NCI-H69 (cell line): ENCODE measurements around the gene SOX30.

Experiments
- DNase-seq: peaks from one replicate; lab custom pipeline; 2025; lab: John Stamatoyannopoulos, UW

Gene SOX30

DNA sequence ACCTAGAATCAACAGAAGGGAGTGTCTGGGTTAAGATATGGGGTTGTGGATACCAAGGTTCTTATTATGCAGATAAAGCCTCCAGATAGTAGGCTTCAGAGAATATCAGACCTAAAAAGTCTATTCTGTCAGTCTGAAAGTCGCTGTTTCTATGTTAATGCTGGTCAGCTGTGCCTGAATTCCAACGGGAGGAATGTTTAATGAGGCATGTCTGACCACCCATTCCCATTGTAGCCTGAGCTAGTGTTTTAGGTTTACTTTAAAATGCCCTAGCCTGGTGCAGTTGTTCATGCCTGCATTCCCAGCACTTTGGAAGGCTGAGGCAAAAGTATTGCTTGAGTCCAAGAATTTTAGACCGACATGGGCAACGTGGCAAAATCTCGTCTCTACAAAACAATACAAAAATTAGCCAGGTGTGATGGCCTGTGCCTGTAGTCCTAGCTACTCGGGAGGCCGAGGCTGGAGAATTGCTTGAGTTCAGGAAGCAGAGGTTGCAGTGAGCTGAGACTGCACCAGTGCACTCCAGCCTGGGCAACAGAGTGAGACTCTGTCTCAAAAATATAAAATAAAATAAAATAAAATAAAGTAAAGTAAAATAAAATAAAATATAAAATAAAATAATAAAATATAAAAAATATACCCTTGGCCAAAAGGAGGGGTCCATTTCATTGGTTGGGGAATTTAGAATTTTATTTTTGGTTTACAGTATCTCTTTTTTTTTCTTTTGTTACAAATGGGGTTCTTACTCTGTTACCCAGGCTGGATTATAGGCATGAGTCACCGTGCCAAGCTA lies 7.8 kb upstream of the SOX30 start:
- no peak for DNase-seq

DNA sequence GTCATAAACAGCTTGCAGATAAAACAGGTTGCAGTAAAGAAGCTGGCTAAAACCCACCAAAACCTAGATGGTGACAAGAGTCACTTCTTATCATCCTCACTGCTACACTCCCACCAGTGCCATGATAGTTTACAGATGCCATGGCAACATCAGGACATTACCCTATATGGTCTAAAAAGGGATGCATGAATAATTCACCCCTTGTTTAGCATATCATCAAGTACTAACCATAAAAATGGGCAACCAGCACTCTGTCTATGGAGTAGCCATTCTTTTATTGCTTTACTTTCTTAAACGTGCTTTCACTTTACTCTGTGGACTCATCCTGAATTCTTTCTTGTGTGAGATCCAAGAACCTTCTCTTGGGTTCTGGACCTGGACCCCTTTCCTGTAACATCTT lies 6.7 kb upstream of the SOX30 start:
- no peak for DNase-seq

DNA sequence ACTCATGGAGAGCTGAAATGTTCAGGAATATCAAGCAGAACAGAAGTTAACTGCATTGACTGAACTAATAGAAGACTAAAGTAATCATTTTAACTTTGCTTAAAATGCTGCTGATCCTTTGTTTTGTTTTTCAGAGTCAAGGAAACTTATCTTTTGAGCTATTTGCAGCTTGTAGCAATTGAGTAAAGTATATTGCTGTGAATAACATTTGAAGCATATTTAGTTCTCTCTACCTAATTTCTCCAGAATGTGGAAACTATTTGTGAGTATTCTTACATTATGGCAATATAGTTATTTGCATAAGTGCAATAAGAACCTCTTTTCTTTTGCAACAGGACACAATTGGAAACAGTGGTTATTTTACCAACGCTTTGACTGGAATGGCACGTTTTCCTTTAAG lies 5.3 kb upstream of the SOX30 start:
- peak; percentile 5 for DNase-seq

DNA sequence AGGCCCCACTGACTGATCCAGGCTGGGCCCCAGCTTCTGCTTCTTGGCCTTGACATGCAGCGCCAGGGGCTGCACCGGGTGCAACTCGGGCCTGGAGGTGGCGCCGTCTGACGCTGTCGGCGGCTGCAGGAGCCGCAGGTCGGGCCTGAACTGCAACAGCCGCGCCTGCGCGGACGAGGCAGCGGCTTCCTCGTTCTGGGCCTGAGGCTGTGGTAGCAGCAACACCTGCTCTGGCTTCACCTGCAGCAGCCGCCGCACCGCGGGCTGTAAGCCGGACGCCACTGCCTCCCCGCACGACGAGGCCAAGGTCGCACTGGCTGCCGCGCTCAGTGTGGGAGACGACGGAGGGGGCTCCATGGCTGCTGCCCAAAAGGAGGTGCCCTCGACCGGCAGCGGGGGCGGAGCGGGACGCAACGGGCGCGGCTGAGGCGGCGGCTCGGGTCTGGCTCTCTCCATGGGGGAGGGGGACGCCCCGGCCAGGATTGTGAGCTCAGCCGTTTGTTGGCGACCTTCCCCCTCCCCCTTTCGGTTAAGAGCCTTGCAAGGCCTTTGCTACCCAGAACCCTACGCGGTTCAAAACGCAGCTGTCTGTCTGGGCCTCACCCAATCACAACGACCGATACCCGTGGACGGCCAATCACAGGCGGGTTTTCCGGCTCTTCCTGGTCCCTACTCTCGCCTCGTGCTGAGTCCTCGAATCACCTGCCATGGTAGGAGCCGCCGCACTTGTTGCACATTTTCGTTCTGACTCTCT lies 438 bp downstream of the SOX30 start:
- peak; percentile 74 for DNase-seq

DNA sequence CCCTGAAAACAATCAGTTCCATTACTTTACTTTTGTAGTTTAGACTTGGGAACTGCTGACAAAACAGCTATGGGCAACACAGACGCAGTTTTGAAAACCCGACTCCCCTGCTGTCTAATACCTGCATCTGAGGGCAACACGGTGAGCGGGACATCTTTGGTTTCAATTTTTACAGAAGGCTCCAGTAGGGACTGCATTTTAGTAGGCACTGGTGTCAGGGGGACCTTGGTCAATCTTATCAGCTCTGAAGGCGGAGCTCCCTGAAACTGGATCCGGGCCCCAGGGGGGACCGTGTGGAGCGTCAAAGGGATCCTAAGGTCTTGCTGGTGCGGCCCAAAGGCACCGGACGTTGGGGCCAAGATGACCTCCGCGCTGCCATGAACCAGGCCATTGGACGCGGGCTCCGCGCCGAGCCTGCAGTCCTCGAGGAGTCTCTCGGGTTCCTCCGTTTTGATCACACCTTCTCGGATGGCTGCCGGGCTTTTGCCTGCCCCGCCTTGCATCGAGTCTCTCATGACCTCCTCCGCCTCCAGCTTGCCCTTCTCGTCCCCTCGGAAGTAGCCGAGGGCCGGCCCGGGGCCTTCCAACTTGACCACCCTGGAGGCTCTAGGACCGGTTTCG lies 1.1 kb downstream of the SOX30 start:
- DNase-seq, result no peak

DNA sequence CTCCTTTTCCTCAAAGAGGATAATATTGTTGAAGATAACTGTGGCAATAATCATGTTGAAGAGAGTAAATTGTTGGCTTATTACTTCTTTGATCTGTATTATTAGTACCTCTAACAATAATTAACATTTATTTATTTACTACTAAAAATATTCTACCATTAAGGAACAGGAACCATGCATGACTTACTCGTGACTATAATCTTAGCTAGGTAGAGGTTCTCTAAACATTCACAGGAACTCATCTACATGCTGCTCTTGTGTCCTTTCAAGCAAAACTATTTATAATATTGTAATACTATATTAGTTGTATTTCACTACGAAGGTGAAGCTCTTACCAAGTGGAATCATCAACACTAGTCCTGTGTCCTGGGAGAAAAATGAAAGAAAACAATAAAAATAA lies 3.1 kb downstream of the SOX30 start:
- no peak for DNase-seq

DNA sequence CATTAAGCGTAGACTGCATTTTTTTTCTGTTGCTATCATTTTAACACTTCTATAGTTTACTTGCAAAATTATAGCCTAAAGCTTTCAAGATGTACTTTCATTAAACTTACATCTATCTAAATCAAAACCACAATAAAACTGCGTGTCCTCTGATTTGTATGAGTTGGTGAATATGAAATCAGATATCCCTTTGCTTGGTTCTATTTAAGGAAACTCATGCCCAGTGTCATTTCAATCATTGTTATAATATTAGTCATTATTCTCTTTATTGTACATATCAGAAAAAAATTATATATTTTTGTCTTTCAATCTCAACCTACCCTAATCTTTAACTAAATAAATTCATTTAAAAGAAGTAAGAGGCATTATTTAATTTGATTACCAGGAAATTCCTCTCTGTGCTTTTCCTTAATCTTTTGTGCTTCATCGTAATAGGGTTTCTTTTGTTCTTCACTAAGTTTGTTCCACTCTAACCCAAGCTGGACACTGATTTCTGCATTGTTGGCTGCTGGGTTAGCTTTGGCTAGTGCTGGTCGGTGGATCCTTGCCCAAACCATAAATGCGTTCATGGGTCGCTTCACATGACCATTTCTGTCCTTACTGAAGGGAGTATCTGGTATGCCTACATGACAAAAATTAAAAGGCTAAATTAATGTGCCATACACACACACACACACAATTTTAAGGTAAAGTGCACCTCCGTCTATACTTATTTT lies 3.8 kb downstream of the SOX30 start:
- DNase-seq, result no peak

DNA sequence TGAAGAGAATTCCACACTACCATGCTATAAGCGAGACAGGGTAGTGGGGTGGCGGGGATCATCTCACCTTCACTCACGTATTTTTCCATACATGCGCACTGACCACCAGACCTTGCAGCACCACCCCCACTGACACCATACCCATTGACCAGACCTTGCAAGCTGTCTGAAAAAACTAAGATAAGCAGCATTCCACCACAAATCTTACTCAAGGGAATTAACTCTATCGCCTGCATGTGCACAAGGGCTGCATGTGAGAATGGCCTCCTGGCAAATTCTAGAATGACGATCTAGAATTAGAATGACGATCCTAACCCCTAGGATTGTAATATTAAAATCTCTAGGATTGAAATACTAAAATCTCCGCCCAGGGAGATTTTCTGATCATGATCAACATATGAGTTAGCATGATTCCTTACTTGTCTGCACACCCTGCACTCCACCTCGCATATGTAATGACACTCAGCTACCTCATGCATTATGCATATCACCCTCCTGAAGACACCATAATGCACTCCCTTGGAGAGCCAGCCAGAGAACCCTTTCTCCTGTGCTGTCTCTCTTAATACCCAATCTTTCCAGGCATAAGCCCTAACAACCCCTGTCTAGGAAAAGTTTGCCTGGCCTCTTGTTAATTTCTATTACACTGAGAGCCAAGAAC lies 11.7 kb downstream of the SOX30 start:
- no peak for DNase-seq

DNA sequence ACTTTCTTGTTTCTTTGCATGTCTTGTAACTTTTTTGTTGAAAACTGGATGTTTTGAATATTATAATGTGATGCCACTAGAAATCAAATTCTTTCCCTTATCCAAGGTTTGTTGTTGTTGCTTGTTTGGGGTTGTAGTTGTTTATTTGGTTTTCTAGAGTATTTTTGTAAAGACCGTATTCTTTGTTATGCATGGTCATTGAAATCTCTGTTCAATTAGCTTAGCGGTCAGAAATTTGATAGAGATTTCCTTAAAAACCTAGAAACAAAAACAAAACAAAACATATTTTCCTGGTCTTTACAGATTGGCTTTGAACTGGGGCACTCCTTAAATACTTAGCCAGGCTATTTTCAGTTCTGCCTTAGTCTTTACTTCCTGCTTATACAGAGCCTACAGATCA lies 21.9 kb downstream of the SOX30 start:
- DNase-seq, result no peak

DNA sequence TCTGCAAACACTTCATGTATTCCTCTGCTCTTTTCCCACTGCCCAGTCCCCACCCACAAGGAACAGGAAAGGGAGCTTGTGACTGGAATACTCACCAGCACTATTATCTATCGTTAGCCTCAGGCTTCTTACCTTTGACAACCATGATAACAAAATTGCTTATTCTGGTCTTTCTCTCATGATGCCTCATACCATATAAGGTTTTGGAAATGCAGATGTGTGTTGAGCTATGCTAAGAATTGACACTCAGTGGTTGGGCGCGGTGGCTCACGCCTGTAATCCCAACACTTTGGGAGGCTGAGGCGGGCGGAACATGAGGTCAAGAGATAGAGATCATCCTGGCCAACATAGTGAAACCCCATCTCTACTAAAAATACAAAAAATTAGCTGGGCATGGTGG lies 25.4 kb downstream of the SOX30 start:
- no peak for DNase-seq

DNA sequence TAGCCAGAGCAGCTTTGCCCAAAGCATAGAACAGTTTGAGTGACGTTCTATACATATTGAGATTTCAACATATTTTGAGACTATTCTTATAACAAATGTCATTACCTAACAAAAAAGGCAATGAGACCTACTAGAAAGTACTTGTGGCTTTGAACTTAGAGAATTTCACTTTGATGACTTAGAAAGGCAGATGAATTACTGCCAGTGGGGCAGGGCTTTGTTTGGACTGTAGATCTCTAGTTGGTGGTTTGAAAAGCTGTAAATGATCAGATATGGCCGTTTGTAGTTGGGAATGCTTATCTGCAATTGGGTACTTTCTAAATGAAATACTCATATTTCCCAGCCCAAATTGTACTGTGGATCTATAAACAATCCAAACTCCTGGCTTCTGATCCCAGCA lies 28.1 kb downstream of the SOX30 start:
- DNase-seq, result no peak

DNA sequence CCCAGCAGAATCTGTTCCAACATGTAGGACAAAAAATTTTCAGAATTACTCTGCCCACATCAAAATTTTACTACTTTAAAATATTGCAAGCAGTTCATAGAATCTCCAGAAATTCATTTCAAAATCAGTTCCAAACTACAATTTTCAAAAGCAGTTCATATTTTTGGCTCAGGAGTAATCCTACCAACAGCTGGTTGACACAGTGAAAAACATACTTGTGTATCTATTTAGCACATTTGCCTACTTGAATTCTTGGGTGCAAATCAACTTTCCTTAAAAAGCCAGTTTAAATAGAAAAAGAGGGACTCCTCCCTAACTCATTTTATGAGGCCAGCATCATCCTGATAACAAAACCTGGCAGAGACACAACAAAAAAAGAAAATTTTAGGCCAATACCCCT lies 31.5 kb downstream of the SOX30 start:
- no peak for DNase-seq

DNA sequence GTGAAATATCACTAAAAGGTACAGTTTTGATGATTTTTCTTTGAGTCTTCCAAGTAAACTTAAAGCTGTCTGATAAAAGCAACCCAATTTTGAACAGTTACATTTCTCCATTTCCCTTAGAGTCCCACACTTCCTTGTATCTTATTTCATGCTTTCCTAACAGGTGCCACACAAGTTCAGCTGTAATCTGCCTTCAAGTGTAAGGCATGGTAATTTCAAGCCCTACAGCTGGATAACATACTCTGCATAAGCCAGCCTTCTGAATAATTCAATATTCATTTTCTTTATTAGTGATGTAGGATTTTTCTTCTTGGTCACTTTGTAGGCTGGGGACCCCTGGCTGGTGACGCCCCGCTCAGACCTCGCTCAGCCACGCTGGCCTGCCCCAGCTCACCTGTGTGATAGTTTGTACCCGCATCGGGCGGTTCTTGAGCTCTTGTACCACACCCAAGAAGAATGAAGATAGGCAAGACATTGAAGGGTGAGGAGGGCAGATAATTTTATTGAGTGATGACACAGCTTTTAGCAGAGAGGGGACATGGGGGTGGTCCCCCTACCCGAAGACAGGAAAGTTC lies 34.0 kb downstream of the SOX30 start:
- DNase-seq, result no peak

DNA sequence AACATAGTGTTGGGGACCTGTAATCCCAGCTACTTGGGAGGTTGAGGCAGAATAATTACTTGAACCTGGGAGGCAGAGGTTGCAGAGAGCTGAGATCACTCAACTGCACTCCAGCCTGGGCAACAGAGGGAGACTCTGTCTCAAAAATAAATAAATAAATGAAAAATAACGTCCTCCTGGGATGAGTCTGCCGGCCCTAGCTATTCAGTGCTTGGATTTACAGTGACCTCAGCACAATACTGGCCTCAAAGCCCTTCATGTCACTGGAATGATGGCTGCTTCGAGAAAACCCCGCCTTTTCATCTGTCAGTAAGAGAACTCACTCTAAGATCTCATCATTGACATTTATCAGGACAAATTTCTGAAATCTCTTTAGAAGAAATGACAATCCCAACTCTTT lies 35.5 kb downstream of the SOX30 start:
- DNase-seq, result no peak

DNA sequence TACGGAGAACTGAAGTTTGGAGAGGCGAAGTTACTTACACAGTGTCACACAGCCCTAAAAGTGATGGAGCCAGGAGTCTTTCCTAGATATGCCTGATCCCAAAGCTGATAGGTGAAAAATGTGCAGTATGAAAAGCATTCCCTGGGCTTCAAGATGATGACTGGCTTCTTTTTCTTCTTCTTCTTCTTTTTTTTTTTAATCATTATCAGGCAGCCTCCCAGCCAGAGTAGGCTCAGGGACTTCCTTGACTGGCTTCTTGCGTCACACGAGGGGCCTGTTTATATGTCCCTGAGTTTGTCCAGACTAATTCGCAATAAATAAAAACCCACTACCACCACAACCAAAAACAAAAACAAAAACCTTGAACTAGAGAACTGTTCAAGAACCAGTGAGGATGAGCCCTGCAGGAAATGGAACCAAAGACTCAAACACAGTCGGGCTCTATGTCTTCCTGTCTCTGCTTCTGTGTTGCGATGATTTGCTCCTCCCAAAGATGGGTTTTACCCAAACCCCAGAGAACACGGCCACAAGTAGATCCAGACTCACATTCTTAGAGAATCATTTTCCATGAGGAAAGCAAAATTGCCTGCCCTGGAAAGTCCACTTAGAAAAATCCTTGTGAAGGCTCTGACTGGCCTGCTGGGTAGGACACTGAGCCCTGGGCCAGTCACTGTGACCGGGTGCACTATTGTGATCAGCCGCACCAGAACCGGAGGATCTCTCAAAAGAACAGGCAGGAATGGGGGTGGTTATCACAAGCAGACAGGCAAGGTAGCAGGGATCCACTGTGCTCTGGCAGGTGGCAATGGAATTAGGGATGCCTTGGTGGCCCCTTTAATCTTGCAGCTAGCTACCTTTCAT lies 38.6 kb downstream of the SOX30 start:
- no peak for DNase-seq

DNA sequence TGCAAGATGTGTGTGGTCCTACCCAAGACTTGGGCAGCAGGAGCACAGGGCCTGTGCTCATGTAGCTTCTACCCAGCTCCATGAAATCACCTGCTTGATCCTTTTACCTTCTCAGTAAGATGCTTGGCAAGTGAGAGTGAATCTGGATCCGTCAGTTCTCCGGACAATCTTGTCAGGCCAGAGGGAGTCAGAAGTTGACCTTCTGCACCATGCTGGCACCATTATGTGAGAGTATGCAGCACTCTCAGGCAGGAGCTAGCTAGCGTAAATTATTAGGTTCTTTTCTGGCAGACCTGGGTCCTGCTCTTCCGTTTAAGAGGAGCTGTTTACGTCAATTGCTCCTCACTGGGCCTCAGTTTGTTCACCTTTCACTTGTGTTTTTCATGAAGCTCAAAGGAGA lies 39.7 kb downstream of the SOX30 start:
- peak; percentile 57 for DNase-seq

DNA sequence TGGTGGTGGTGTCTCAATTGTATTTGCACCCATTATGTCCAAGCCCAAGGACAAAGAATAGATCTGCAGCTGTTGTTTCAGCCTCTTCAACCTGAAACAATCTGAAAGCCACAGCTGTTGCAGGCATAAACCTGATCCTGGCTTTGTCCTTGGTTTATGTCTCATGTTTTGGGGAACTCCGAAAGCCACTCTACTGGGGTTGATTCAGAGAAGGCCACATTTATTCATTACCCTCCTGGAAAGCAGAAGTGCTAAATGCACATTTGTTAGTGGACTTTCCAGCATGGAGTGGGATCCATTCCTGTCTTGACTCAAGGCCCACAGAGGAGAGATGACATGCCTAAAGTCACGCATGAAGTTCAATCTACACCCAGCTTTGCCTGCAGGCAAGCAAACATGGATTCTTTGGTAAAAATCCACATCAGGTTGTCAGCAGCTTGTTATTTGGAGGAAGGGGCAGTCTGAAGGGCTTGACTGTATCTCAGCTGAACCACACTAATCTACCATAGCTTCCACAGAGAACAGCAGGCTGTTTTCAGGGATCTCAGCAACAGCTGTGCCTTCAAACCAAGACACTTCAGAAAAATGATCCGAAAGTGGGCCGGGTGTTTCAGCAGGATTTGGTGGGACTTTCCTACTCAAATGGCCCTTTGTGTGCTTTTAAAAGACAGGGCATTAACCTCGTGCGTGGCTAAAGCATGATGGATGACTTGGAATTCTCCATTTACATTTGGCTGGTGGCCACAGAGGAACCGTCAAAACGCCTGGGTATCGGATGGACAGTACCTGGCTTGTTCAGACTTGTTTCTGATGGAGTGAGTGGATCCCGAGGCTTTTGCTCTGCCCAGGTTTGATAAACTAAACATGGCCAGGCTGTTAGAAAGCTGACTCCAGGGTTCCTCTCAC lies 40.4 kb downstream of the SOX30 start:
- DNase-seq, result peak; percentile 85

DNA sequence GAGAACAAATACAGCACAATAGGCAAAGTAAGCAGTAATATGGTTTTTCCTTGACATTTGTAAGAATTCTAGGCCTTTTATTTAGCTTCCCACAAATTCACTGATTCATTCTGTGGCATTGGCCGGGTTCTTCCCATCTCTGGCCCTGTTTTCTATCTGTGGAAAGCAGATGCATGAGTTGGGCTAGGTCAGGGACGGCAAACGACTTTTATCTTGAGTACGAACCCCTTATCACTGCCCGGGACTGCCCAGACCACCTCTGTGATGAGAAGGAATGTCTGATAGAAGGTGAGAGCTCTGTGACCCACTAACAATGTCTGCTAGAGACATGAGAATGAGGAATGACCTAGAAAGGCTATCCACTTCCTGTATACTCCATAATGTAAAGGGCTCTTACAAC lies 41.2 kb downstream of the SOX30 start:
- no peak for DNase-seq

DNA sequence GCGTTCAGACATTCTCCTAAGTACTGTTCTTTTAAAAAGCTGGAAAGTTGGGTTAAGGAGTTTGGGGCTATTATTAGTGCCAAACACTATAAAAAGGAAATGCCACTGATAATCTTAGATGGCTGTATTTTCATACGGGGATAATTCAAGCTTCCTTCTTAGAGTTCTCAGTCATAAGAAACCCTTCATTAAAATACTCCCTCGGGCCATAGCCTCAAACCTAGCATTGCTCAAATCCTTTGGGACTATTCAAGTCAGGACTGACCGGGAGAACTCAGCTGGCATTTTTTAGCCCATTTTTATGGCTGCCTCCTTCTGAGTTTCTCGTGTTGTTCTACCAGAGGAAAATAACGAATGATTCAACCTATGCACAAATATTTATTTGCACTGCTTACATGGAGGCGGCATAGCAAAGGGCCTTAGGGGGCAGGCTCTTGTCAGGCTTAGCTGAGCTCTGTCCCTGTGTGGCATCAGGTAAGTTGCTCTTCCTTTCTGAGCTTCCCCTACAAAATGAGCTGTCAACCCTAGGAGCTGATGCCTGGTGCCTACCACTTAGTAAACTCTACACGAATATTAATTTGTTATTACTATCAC lies 43.2 kb downstream of the SOX30 start:
- no peak for DNase-seq
